HG03108 (cell line): ENCODE measurements around the gene LYSMD3.

Experiments
- ATAC-seq: cut with Tn5 transposase; IDR thresholded peaks from one replicate; pipeline ENCODE4 v1.9.1; 2021; ENCODE audit warnings: moderate library complexity; ENCODE audit not compliant: unreplicated experiment

LYSMD3 gene

GRCh38 chr5:90483206-90483605 is 46.2 kb downstream of the LYSMD3 start:
- no peak for ATAC-seq

GRCh38 chr5:90480699-90481098 is 48.7 kb downstream of the LYSMD3 start:
- ATAC-seq = no peak

- ATAC-seq = no peak
Observed at GRCh38 chr5:90479611-90480385, 49.6 kb downstream of the LYSMD3 start.

GRCh38 chr5:90477621-90478215 is 51.7 kb downstream of the LYSMD3 start:
- ATAC-seq = no peak

GRCh38 chr5:90477073-90477472 is 52.3 kb downstream of the LYSMD3 start:
- no peak for ATAC-seq

GRCh38 chr5:90476391-90476790 is 53.0 kb downstream of the LYSMD3 start:
- ATAC-seq = no peak

GRCh38 chr5:90475436-90475980 is 53.9 kb downstream of the LYSMD3 start:
- ATAC-seq = no peak

- ATAC-seq = peak; percentile 87
Observed at GRCh38 chr5:90474235-90475107, 54.9 kb downstream of the LYSMD3 start, which contains the start of the genes MBLAC2 and POLR3G. Gene MBLAC2 (minus strand): TSS chr5:90474771. CDS start chr5:90474292, 479 bp downstream. Gene POLR3G (plus strand): TSS chr5:90474864. CDS start chr5:90485568, 10,704 bp downstream.

GRCh38 chr5:90473396-90474234 is 55.8 kb downstream of the LYSMD3 start:
- ATAC-seq = peak; percentile 11

GRCh38 chr5:90472783-90473395 is 56.5 kb downstream of the LYSMD3 start:
- ATAC-seq = no peak
